Heart left ventricle (tissue), 16 donors: Measurements from ENCODE around the gene RNF4. TPM values are rescaled to one million over a fixed set of nuclear protein-coding genes. Genes with fewer than 3 reads are reported as not detected.

ENCODE experiments used
- ATAC-seq, 4 donors: fragments of 200-7000 bp; cut with Tn5 transposase; one replicate each; pipeline ENCODE4 v1.9.1; 2020 to 2022; ENCODE audit warnings: moderate library complexity in 4 of 4, mild to moderate bottlenecking in 3 of 4, moderate number of reproducible peaks in 1 of 4
- DNase-seq, 5 donors: peaks; one replicate each; pipeline ENCODE4 v3.0.0-alpha.2; 2020
- H3K27ac ChIP-seq, 12 donors: fragments of 200-600 bp; sonication (generic) in 4 of 12; one replicate each; pipeline versions ENCODE4 v1.5.0 to v1.8.0; 2016 to 2022; ENCODE audit warnings: mild to moderate bottlenecking in 2 of 12
- H3K27me3 ChIP-seq, 9 donors: fragments of 200-600 bp; sonication (generic) in 2 of 9; one replicate each; pipeline versions ENCODE4 v1.5.1 to v1.8.0; 2016 to 2022; ENCODE audit warnings: mild to moderate bottlenecking in 3 of 9
- H3K36me3 ChIP-seq, 9 donors: fragments of 200-600 bp; sonication (generic) in 2 of 9; one replicate each; pipeline versions ENCODE4 v1.5.0 to v1.8.0; 2018 to 2022; ENCODE audit warnings: mild to moderate bottlenecking in 2 of 9
- H3K4me1 ChIP-seq, 12 donors: fragments of 200-600 bp; sonication (generic) in 4 of 12; one replicate each; pipeline versions ENCODE4 v1.5.0 to v1.8.0; 2016 to 2022; ENCODE audit warnings: mild to moderate bottlenecking in 3 of 12
- H3K4me3 ChIP-seq, 12 donors: fragments of 200-600 bp; sonication (generic) in 4 of 12; one replicate each; pipeline versions ENCODE4 v1.5.0 to v1.8.0; 2017 to 2022; ENCODE audit warnings: mild to moderate bottlenecking in 9 of 12, moderate library complexity in 4 of 12
- H3K9me3 ChIP-seq, 12 donors: fragments of 200-600 bp; sonication (generic) in 4 of 12; one replicate each; pipeline versions ENCODE4 v1.5.0 to v1.8.0; 2016 to 2022; ENCODE audit warnings: mild to moderate bottlenecking in 1 of 12
- CTCF ChIP-seq, 12 donors: fragments of 200-600 bp; sonication (generic) in 4 of 12; IDR thresholded peaks; one replicate each; pipeline versions ENCODE4 v1.5.0 to v1.8.0; 2018 to 2022; ENCODE audit warnings: antibody characterized with exemption in 12 of 12, mild to moderate bottlenecking in 5 of 12
- POLR2A ChIP-seq, 2 donors: fragments of 450-650 bp; IDR thresholded peaks; one replicate each; pipeline ENCODE4 v1.6.1; 2017; ENCODE audit warnings: antibody characterized with exemption in 2 of 2, mild to moderate bottlenecking in 2 of 2, moderate library complexity in 2 of 2
- WGBS, 4 donors: extraction: QIAGEN DNeasy Blood & Tissue Kit in 2 of 4; methylation state at CpG; one replicate each; pipeline versions ENCODE4 v1.1.5 to v1.1.7; 2013 to 2018; 5-methylcytosine and 5-hydroxymethylcytosine counted together
- intact Hi-C, 10 donors: fragments of 100-400 bp; cut with DNase I; formaldehyde crosslinking; loops; one replicate each; pipeline versions ENCODE4 v1.11.1 to v1.14.2; 2022
- polyA plus RNA-seq, 2 donors: library from polyadenylated mRNA; stranded (reverse); fragments of 200-250 nt; gene quantifications; one replicate each; pipeline ENCODE4 v1.2.3, GENCODE V29; 2013
- total RNA-seq, 9 donors: library from RNA; depleted of rRNA in 2 of 9; stranded (reverse); fragments of >200 nt in 2 of 9; fragmentation: NEBNext Ultra II Directional in 3 of 9; extraction: Animal tissue kit (Norgen Biotek cat#: 25700) in 3 of 9; gene quantifications; one replicate each; pipeline versions ENCODE4 v1.1.0 to v1.2.4, GENCODE V29; 2016 to 2023
- donor health status: ischemic (EF 13 %, LVEDD 7.1; RV severe dilation, severe dysfunction).
- donor health status: healthy with polysubstance abuse.
- donor health status: DM: no; HTN: yes; CAD: no.
- donor health status: DM: no; HTN: no; CAD: no.
- donor health status: ischemic (EF 25% LVEDD 6.9; RV normal size, moderate dysfunction).
- donor health status: ischemic (EF 25% LVEDD 5.7; RV mildly dilated, moderate dysfunction).
- donor health status: healthy.
- donor health status: DM: yes; HTN: yes; CAD: no.
- donor health status: ischemic (EF 35%, LVEDD 5.7; RV mildly dilated, moderate dysfunction).
- donor health status: nonischemic (EF 11% LVEDD 7.7; RV severe dilation, severe dysfunction).
- donor health status: DM: yes; HTN: yes; CAD: no.
- donor health status: PGD.
- donor health status: ischemic (EF 29% LVEDD 5.4; RV normal size, mild dysfunction).
- donor health status: nonischemic (EF 23%, LVEDD 6.1; RV moderate dilation, normal function).

The RNF4 gene
- total and polyA plus RNA-seq, 11 donors, result 10.6 to 45.7 (median 30.8) TPM

DNA sequence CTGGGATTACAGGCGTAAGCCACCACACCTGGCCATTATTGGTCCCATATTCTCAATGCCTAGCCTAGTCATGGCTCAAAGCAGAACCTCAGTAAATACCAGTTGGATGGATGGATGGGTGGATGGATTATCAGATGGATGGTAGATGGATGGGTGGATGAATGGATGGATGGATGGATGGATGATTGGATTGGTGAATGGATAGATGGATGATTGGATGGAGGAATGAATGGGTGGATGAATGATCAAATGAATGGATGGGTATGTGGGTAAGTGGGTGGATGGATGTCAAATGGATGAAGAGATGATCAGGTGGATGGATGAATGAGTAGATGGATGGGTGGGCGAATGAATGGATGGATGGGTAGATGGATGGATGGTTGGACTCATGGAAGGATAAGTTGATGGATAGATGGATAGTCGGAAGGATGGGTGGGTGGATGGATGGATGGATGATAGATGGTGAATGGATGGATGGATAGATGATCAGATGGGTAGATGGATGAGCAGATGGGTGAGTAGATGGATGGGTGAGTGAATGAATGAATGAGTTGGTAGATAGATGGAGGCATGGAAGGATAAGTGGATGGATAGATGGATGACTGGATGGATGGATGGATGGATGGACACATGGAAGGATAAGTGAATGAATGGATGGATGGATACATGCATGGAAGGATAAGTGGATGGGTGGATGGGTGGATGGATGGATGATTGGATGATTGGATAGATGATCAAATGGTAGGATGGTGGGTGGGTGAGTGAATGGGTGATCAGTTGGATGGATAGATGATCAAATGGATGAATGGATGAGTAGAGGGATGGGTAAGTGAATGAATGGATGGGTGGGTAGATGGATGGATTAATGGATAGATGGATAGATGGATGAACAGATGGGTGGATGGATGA is 22.0 kb upstream of the RNF4 start:
- Histone ChIP-seq H3K4me3 (no peak overlapping the region), H3K4me1 (peaks cover 0 to under 1% (median 0%) of the 10 kb centered on the region in 12 donors), H3K36me3 (no peaks in the 10 kb centered on the region), H3K9me3 (no peaks in the 10 kb centered on the region), H3K27me3 (no peaks in the 10 kb centered on the region), H3K27ac (no peak overlapping the region)
- no peak for TF ChIP-seq POLR2A (IDR thresholded peaks at IDR 0.05)
- no peak for TF ChIP-seq CTCF (IDR thresholded peaks at IDR 0.05)
- ATAC-seq (no peak), DNase-seq (no peak)
- WGBS, 4 donors, result 86 to 92% (median 89%) methylated on average over 3 of the region's 3 CpGs
- intact Hi-C loops, result loop anchor here in 2 of 10 donors (10.0 kb wide), 1 partner anchor 222 kb away; no protein-coding TSS in a partner anchor

- intact Hi-C loops, result loop anchor here in 2 of 10 donors (10.0 kb wide), 1 partner anchor 224 kb away; no protein-coding TSS in a partner anchor
- Histone ChIP-seq H3K9me3 (no peaks in the 10 kb centered on the region), H3K4me3 (no peak overlapping the region), H3K36me3 (no peaks in the 10 kb centered on the region), H3K27ac (no peak overlapping the region), H3K4me1 (no peaks in the 10 kb centered on the region), H3K27me3 (no peaks in the 10 kb centered on the region)
- DNase-seq, result no peak
- ATAC-seq, result no peak
- WGBS, 4 donors, result 86 to 91% (median 88%) methylated on average over 7 of the region's 7 CpGs
- TF ChIP-seq CTCF (IDR thresholded peaks at IDR 0.05), result no peak
- no peak for TF ChIP-seq POLR2A (IDR thresholded peaks at IDR 0.05)
Measured at GRCh38 chr4:2448589-2448988, 20.3 kb upstream of the RNF4 start.

DNA sequence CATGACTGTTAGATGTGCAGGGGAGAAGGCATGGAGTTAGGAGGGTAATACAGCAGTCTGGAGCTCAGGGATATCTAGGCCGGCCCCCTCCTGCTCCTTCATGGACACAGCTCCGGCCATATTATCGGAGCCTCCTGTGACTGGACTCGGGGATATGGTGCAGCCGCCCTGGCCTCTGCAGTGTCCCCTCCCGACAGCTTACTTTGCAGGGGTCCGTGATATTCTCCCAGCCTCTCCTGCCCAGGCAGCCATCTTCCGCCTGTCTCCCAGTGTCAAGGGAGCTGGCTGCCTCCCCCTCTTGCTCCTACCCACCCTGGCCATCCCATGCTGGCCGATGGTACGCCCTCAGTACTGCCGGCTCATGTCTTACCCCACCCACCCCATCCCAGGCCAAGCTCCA is 19.9 kb upstream of the RNF4 start:
- 92 to 98% (median 93%) methylated on average over 11 of the region's 11 CpGs for WGBS, 4 donors
- H3K4me3 ChIP-seq, result no peak overlapping the region
- no peaks in the 10 kb centered on the region for H3K27me3 ChIP-seq
- no peaks in the 10 kb centered on the region for H3K4me1 ChIP-seq
- H3K36me3 ChIP-seq, result no peaks in the 10 kb centered on the region
- TF ChIP-seq CTCF (IDR thresholded peaks at IDR 0.05) (no peak), POLR2A (IDR thresholded peaks at IDR 0.05) (no peak)
- intact Hi-C loops, result loop anchor here in 2 of 10 donors (10.0 kb wide), 1 partner anchor 224 kb away; no protein-coding TSS in a partner anchor
- ATAC-seq (no peak), DNase-seq (no peak)
- no peak overlapping the region for H3K27ac ChIP-seq
- no peaks in the 10 kb centered on the region for H3K9me3 ChIP-seq
